ENCODE results near the gene RAD51B.

- no peak for TF ChIP-seq CTCF (IDR thresholded peaks at IDR 0.05)
- no peak for TF ChIP-seq POLR2AphosphoS5 (IDR thresholded peaks at IDR 0.05)
Measured at GRCh38 chr14:68666236-68666635, 846.7 kb downstream of the RAD51B start.
